ENCODE results near the gene CXXC5.

CXXC5 gene

GRCh38 chr5:139662617-139663016, 14.5 kb downstream of the CXXC5 start:
- TF ChIP-seq, protein P1, sequence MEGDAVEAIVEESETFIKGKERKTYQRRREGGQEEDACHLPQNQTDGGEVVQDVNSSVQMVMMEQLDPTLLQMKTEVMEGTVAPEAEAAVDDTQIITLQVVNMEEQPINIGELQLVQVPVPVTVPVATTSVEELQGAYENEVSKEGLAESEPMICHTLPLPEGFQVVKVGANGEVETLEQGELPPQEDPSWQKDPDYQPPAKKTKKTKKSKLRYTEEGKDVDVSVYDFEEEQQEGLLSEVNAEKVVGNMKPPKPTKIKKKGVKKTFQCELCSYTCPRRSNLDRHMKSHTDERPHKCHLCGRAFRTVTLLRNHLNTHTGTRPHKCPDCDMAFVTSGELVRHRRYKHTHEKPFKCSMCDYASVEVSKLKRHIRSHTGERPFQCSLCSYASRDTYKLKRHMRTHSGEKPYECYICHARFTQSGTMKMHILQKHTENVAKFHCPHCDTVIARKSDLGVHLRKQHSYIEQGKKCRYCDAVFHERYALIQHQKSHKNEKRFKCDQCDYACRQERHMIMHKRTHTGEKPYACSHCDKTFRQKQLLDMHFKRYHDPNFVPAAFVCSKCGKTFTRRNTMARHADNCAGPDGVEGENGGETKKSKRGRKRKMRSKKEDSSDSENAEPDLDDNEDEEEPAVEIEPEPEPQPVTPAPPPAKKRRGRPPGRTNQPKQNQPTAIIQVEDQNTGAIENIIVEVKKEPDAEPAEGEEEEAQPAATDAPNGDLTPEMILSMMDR (IDR thresholded peaks at IDR 0.05; ENCODE audit: borderline replicate concordance, extremely low read depth, low read length, poor library complexity, severe bottlenecking), result no peak
- no peak for TF ChIP-seq EZH2 (IDR thresholded peaks at IDR 0.05; ENCODE audit: borderline replicate concordance, low read depth, low read length, severe bottlenecking)
- H4K20me1 ChIP-seq (ENCODE audit: insufficient read depth, low read length), result peaks cover 76% of the 10 kb centered on the region
- H3K27ac ChIP-seq (ENCODE audit: low read length), result peak overlapping the region; percentile 33; the same call in 1 of the 2 replicates
- peaks cover 19% of the 10 kb centered on the region for H3K4me1 ChIP-seq (ENCODE audit: insufficient read depth, low read length)
- no peak for ATAC-seq (ENCODE audit: insufficient read depth, low read depth)
- peaks cover 99% of the 10 kb centered on the region for H3K79me2 ChIP-seq (ENCODE audit: insufficient read depth, low read length)
- no peak overlapping the region for H3K4me2 ChIP-seq (ENCODE audit: insufficient read depth, low read length)
- H3K36me3 ChIP-seq (ENCODE audit: insufficient read depth, low read length), result peaks cover 8% of the 10 kb centered on the region
- no peak overlapping the region for H3K4me3 ChIP-seq (ENCODE audit: low read depth in 1 of 2, low read length in 2 of 2)
- no peak for DNase-seq
- H3K27me3 ChIP-seq (ENCODE audit: insufficient read depth, low read length, poor library complexity), result no peaks in the 10 kb centered on the region
- no peak overlapping the region for H2AFZ ChIP-seq (ENCODE audit: low read depth, low read length)
- no peaks in the 10 kb centered on the region for H3K9me3 ChIP-seq (ENCODE audit: insufficient read depth, low read length, severe bottlenecking)
- H3K9ac ChIP-seq (ENCODE audit: low read depth, low read length), result no peak overlapping the region

- peaks cover 69% of the 10 kb centered on the region for H4K20me1 ChIP-seq (ENCODE audit: insufficient read depth, low read length)
- H3K4me2 ChIP-seq (ENCODE audit: insufficient read depth, low read length), result no peak overlapping the region
Observed at GRCh38 chr5:139663207-139664085, 15.3 kb downstream of the CXXC5 start.

GRCh38 chr5:139664086-139664693, 16.0 kb downstream of the CXXC5 start:
- Histone ChIP-seq H3K27ac (ENCODE audit: low read length) (0 out of 2 replicates have a peak overlapping the region, but pooled peaks have one; percentile 33), H3K9me3 (ENCODE audit: insufficient read depth, low read length, severe bottlenecking) (no peaks in the 10 kb centered on the region), H3K27me3 (ENCODE audit: insufficient read depth, low read length, poor library complexity) (no peaks in the 10 kb centered on the region), H3K9ac (ENCODE audit: low read depth, low read length) (no peak overlapping the region), H3K36me3 (ENCODE audit: insufficient read depth, low read length) (peaks cover 8% of the 10 kb centered on the region), H3K79me2 (ENCODE audit: insufficient read depth, low read length) (peaks cover 99% of the 10 kb centered on the region), H4K20me1 (ENCODE audit: insufficient read depth, low read length) (peaks cover 62% of the 10 kb centered on the region), H2AFZ (ENCODE audit: low read depth, low read length) (no peak overlapping the region), H3K4me1 (ENCODE audit: insufficient read depth, low read length) (peaks cover 31% of the 10 kb centered on the region), H3K4me2 (ENCODE audit: insufficient read depth, low read length) (no peak overlapping the region), H3K4me3 (ENCODE audit: low read depth in 1 of 2, low read length in 2 of 2) (no peak overlapping the region)
- ATAC-seq (ENCODE audit: insufficient read depth, low read depth) (no peak), DNase-seq (no peak)
- TF ChIP-seq, protein P1 (IDR thresholded peaks at IDR 0.05; ENCODE audit: borderline replicate concordance, extremely low read depth, low read length, poor library complexity, severe bottlenecking), result no peak
- TF ChIP-seq EZH2 (IDR thresholded peaks at IDR 0.05; ENCODE audit: borderline replicate concordance, low read depth, low read length, severe bottlenecking), result no peak

More at GRCh38 chr5:139663207-139664085, 15.3 kb downstream of the CXXC5 start:
- peaks cover 24% of the 10 kb centered on the region for H3K4me1 ChIP-seq (ENCODE audit: insufficient read depth, low read length)
- H3K4me3 ChIP-seq (ENCODE audit: low read depth in 1 of 2, low read length in 2 of 2), result no peak overlapping the region
- H3K27ac ChIP-seq (ENCODE audit: low read length), result peak overlapping the region; percentile 33; the same call in 1 of the 2 replicates
- peaks cover 8% of the 10 kb centered on the region for H3K36me3 ChIP-seq (ENCODE audit: insufficient read depth, low read length)
- TF ChIP-seq EZH2 (IDR thresholded peaks at IDR 0.05; ENCODE audit: borderline replicate concordance, low read depth, low read length, severe bottlenecking), result no peak
- TF ChIP-seq, protein P1 (IDR thresholded peaks at IDR 0.05; ENCODE audit: borderline replicate concordance, extremely low read depth, low read length, poor library complexity, severe bottlenecking), result no peak
- peaks cover 99% of the 10 kb centered on the region for H3K79me2 ChIP-seq (ENCODE audit: insufficient read depth, low read length)
- H3K9ac ChIP-seq (ENCODE audit: low read depth, low read length), result no peak overlapping the region
- DNase-seq, result no peak
- ATAC-seq (ENCODE audit: insufficient read depth, low read depth), result no peak
- H3K9me3 ChIP-seq (ENCODE audit: insufficient read depth, low read length, severe bottlenecking), result no peaks in the 10 kb centered on the region
- no peaks in the 10 kb centered on the region for H3K27me3 ChIP-seq (ENCODE audit: insufficient read depth, low read length, poor library complexity)
- no peak overlapping the region for H2AFZ ChIP-seq (ENCODE audit: low read depth, low read length)

Data from DND-41 (cell line).